GM04504 (cell line): ENCODE measurements around the gene TC2N.
"Not testable (repeated sequence)": the region's sequence is repeated elsewhere in the genome, so short reads cannot be mapped to it uniquely, and the experiment has no call there.

Experiments
- DNase-seq: peaks from one replicate; pipeline ENCODE4 v3.0.0-alpha.2; 2012; ENCODE audit warnings: low read depth

TC2N gene

GRCh38 chr14:91866511-91867295, 633 bp downstream of the TC2N start:
- DNase-seq = no peak

DNA sequence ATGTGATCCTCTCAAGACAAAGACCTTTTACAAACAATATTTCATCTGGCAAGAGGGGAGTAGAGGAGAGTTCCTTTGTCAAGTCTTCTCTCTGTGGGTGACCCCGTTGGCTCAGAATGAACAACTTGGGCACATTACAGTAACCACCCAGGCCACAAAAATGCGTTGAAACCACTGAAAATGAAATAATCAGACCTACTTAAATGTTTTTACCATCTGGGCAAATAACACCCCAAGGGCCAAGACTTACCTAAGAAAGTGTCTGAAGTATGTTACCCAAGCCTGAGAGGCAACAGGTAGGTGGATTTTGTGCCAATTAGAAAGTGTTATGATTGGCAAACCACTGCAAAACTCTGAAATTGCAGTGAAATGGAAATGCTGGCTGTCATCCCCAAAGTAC, 1.3 kb downstream of the TC2N start:
- no peak for DNase-seq

- no peak for DNase-seq
Observed at GRCh38 chr14:91862417-91862816, 4.9 kb downstream of the TC2N start.

DNA sequence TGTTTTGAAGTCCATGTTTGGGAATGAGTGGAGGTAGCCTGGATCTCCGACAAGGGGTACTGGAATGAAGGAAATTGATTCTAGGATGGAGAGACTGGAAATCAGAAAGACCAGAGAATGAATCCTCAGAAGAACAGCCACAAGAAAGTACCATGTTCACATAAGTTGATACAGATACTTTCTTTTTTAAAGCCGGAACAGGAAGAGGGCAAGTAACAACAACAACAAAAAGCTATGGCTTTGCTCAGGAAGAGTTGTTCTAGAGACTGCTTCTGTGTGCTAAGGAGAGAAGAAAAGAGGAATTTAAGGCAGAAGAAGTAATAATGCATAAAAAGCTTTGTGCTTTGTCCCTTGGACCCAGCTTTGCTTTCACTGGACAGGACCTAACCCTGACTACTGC, 6.2 kb downstream of the TC2N start:
- DNase-seq = no peak

DNA sequence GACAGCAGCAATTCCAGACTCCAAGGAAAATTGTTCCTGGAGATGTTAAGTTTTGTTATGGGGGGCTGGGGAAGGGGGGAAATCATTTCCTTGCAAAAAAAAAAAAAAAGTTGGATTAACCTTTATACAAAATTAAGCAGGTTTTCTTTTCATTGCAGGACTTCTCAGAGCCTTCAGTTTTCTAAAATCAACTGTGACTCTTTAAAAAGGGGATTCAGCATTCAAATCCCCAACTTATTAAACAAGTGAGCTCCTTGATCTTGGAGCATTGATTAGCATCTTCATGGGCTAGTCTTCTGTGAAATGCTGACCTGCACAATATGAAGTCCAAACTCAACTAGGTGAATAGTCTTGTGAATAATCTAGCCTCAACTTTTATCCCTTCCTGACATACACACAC, 7.1 kb downstream of the TC2N start:
- no peak for DNase-seq

GRCh38 chr14:91858536-91859275, 8.6 kb downstream of the TC2N start:
- DNase-seq = peak; percentile 85

DNA sequence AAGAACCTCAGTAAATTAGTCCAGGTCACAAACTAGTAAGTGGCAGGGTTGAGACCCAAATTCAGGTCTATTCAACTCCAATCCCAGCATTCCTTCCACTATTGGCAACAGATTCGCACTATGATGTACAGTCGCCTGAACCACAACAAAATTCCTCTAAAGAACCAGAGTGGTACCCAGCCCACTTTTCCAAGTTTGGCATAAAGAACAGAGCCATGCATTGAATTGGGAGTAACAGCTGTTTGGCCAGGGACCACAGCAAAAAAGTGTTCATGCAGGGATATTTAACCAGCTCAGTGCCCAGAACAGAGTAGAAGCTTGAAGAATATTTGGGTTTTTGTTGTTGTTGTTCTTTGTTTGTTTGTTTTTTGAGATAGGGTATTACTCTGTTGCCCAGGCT, 9.7 kb downstream of the TC2N start:
- no peak for DNase-seq

GRCh38 chr14:91854327-91854934, 12.9 kb downstream of the TC2N start:
- no peak for DNase-seq

DNA sequence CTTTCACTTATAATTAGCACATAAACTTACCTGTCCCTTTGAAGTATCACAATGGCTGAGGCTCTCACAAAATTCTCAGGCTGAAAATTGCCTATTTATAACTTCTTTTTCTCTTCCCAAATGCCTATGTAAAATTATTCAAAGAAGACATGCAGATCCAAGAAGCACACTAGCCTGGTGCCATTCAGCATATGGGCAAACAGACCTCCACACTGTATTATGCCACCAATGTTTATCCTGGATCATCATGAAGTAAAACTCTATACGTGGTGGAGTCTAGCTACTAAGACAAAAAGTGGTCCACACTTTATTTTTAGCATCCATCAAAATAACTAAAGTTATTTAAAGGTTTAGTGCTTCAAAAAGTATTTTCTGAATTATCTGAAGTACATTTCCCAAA, 15.8 kb downstream of the TC2N start:
- DNase-seq = no peak

GRCh38 chr14:91848504-91849001, 18.8 kb downstream of the TC2N start:
- DNase-seq = no peak

DNA sequence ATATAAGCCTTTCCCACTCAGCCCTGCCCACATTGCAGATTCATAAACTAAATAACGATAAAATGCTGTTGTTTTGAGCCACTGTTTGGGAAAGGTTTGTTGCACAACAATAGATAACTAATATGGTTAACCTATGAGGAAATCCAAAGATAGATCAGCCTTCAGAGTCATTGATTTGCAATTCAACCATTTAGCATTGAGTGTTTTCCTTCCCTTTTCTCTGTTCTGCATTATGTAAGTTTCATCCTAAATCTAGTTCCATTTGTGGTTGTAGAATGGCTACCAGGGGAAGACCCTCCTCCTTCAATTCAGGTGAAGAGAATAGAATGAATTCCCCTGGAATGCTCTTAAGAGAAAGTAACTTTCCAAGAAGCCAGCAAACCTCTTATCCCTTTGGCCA, 19.6 kb downstream of the TC2N start:
- DNase-seq = no peak

- no peak for DNase-seq
Observed at GRCh38 chr14:91845652-91846051, 21.7 kb downstream of the TC2N start.

GRCh38 chr14:91845056-91845455, 22.3 kb downstream of the TC2N start:
- not testable (repeated sequence) for DNase-seq

DNA sequence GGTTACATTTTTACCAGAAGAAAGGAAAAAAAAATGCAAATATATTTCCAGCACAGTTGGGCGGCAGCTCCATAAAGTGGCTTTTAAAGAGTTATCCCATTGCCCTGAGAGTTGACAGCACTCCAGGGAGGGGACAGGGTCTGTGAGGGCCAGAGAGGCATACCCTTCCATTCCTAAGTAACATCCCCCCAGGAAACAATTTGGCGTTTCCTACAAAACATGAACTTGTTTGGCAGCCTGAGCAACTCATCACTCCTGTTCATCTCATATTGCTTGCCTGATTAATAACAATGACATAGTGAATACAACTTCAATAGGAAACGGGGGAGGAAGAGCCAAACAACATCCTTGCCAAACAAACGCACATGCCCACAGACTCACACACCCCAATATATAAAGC, 23.3 kb downstream of the TC2N start:
- no peak for DNase-seq

- DNase-seq = no peak
Observed at GRCh38 chr14:91843437-91843836, 23.9 kb downstream of the TC2N start.

- DNase-seq = no peak
Observed at GRCh38 chr14:91841065-91841464, 26.3 kb downstream of the TC2N start.

DNA sequence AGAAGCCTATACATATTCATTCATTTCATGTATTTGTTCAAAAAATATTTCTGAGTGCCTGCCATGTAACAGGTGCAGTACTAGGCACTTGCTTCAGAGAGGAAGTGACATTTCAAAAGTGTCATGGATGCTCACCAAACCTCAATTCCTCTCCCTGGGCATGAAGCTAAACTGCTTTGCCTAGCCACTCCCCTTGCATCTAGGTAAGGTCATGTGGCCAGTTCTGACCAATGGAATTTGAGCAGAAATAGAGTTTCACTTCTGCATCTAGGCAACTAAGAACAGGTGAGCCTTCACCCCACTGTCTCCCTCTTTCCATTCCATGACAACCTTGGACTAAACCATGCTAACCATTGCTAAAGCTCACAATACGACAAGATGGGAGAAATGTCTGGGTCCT, 27.6 kb downstream of the TC2N start:
- no peak for DNase-seq

- DNase-seq = no peak
Observed at GRCh38 chr14:91837076-91837475, 30.3 kb downstream of the TC2N start.

GRCh38 chr14:91835920-91836843, 31.2 kb downstream of the TC2N start:
- DNase-seq = no peak

DNA sequence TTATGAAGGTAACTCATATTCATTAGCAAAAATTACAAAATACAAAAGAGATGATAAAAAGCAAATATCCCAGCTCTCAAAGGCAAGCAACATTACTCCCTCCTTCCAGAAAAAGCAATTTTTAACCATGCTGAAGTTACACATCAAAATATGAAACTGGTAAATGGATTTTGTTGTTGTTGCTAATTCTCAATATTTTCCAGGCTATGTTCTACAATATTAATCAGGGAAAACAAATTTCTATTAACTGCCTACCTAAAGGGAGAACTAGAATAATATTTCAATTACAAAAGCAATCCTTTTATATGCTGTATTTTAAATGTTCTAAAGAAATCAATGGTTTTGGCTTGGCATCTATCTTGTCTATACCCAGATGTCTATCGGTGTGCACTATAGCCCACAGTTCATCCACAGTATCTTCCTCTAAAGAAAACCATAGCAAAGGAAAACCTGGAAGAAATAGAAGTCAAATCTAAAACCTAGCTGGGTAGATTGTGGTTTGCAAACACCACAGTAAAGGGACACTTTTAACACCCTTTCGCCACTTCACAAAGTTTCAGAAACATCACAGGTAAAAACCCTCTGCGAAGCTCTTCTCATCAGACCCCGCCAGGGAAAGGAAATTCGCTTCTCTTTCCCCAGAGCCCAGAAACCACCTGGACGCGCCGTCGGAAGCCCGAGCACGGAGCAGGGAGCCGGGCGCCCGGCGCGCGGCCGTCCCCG, 32.0 kb downstream of the TC2N start:
- DNase-seq = no peak

DNA sequence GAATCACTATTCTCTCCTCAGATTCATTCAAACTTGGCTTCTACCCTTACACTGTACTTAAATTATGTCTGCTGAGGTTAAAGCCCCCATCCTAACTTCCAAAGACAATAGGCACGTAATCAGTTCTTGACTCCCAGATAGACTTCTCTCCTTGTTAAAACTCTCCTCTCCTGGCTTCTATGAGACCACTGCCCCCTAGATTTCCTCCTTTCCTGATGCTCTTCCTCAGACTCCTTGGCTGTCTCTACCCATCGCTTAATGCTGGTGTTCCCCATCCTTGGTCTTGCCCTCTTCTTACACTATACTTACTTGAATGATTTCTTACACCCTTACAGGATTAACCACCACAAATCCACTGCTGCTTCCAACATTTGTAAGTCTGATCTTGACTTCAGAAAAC, 32.8 kb downstream of the TC2N start:
- DNase-seq = no peak
